Upper lobe of left lung (tissue), 6 donors: Measurements from ENCODE around the gene SVOP. TPM values are rescaled to one million over a fixed set of nuclear protein-coding genes. Genes with fewer than 3 reads are reported as not detected.
A peak's percentile ranks its signal among the peaks of the same experiment; 100 is the strongest.
"Not testable (repeated sequence)": the region's sequence is repeated elsewhere in the genome, so short reads cannot be mapped to it uniquely, and the experiment has no call there.

Experiments
- ATAC-seq, 2 donors: fragments of 200-7000 bp; cut with Tn5 transposase; one replicate each; pipeline ENCODE4 v1.9.1; 2022; ENCODE audit warnings: mild to moderate bottlenecking in 2 of 2, moderate library complexity in 2 of 2; ENCODE audit not compliant: low FRiP score in 2 of 2
- DNase-seq, 2 donors: peaks; one replicate each; pipeline ENCODE4 v3.0.0-alpha.2; 2019 to 2020
- H3K27ac ChIP-seq, 4 donors: fragments of 200-600 bp; sonication (generic); one replicate each; pipeline ENCODE4 v1.5.1; 2016 to 2019
- H3K27me3 ChIP-seq, 4 donors: fragments of 200-600 bp; sonication (generic); one replicate each; pipeline ENCODE4 v1.5.1; 2017 to 2019
- H3K36me3 ChIP-seq, 4 donors: fragments of 200-600 bp; sonication (generic); one replicate each; pipeline ENCODE4 v1.5.1; 2016 to 2019
- H3K4me1 ChIP-seq, 4 donors: fragments of 200-600 bp; sonication (generic); one replicate each; pipeline ENCODE4 v1.5.1; 2018 to 2019
- H3K4me3 ChIP-seq, 4 donors: fragments of 200-600 bp; sonication (generic); one replicate each; pipeline ENCODE4 v1.5.1; 2017 to 2019; ENCODE audit warnings: mild to moderate bottlenecking in 2 of 4, moderate library complexity in 1 of 4
- H3K9me3 ChIP-seq, 4 donors: fragments of 200-600 bp; sonication (generic); one replicate each; pipeline ENCODE4 v1.5.1; 2018 to 2019
- EP300 ChIP-seq, 4 donors: sonication (generic); formaldehyde crosslinking; IDR thresholded peaks; one replicate each; pipeline ENCODE4 v1.5.1; 2017; ENCODE audit warnings: antibody characterized with exemption in 4 of 4, control low read depth in 2 of 4
- POLR2A ChIP-seq, 4 donors: fragments of 450-650 bp; IDR thresholded peaks; one replicate each; pipeline ENCODE4 v1.5.1; 2016 to 2017; ENCODE audit warnings: antibody characterized with exemption in 4 of 4, mild to moderate bottlenecking in 2 of 4
- POLR2AphosphoS5 ChIP-seq, 2 donors: sonication (generic); formaldehyde crosslinking; IDR thresholded peaks; one replicate each; pipeline ENCODE4 v1.5.1; 2017; ENCODE audit warnings: antibody characterized with exemption in 2 of 2
- WGBS, 2 donors: methylation state at CpG; one replicate each; pipeline ENCODE4 v1.1.5; 2017 to 2018; 5-methylcytosine and 5-hydroxymethylcytosine counted together
- total RNA-seq, 6 donors: library from RNA; depleted of rRNA in 4 of 6; stranded (reverse); fragments of >200 nt in 4 of 6; gene quantifications; one replicate each; pipeline versions ENCODE4 v1.1.0 to v1.2.1, GENCODE V29; 2016 to 2021
- TF ChIP-seq, protein P1 (sequence below), 6 experiments: fragments of 450-650 bp in 4 of 6; fragments of 200-600 bp in 2 of 6; sonication (generic) in 2 of 6; IDR thresholded peaks; one replicate each; pipeline ENCODE4 v1.5.1; 2016 to 2019; ENCODE audit warnings: antibody characterized with exemption in 6 of 6
- donor health status: DM: no; HTN: no; CAD: no; lungs with moderate emphysema.
- donor health status: DM: no; HTN: yes; CAD: no; lungs with severe emphysema.

The SVOP gene
- total RNA-seq, 6 donors from 2014 or later: not detected

DNA sequence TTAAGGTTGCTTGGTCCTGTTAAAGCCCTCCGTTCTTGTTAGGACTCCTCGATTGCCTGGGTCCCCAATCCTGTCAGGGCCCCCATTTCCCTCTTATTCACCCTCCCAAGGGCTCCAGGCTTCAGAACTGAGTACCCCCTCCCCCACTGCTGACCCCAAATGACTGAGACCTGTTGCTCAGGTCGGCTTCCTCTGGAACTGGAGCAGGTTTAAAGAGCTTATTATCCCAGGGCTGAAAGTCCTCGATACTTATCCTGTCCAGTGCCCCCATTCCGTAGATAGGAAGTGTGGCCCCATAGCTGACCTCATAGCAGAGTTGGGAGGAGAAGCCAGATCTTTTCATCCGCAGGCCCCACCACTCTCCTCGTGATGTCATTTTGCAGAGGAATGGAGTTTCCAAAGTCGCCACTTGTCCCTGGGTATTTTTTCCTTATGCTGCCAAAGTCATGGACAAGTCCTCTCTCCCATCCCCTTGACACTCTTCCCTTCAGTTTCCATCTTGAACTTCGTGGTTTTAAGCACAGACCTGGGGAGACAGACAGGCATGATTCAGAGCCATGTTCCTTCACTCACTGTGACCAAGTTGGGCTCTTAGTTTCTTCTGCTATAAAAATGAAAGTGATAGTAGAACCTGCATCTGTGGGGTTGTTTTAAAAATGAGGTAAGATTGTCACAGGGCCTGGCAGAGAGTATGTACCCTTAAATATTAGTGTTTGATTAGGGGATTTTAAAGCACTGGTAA is 32.7 kb upstream of the SVOP start:
- 17 to 18% methylated on average over 9 of the region's 9 CpGs for WGBS, 2 donors
- Histone ChIP-seq H3K27me3 (no peaks in the 10 kb centered on the region), H3K4me1 (peaks cover 11 to 23% (median 16%) of the 10 kb centered on the region in 4 donors), H3K9me3 (no peaks in the 10 kb centered on the region), H3K4me3 (peak overlapping the region; percentile 80 to 99 (median 94)), H3K36me3 (peaks cover 0 to 9% (median 7%) of the 10 kb centered on the region in 4 donors), H3K27ac (peak overlapping the region; percentile 83 to 93 (median 91))
- peak in 1 of 4 donors; percentile 37 for TF ChIP-seq POLR2A (IDR thresholded peaks at IDR 0.05)
- TF ChIP-seq, protein P1, sequence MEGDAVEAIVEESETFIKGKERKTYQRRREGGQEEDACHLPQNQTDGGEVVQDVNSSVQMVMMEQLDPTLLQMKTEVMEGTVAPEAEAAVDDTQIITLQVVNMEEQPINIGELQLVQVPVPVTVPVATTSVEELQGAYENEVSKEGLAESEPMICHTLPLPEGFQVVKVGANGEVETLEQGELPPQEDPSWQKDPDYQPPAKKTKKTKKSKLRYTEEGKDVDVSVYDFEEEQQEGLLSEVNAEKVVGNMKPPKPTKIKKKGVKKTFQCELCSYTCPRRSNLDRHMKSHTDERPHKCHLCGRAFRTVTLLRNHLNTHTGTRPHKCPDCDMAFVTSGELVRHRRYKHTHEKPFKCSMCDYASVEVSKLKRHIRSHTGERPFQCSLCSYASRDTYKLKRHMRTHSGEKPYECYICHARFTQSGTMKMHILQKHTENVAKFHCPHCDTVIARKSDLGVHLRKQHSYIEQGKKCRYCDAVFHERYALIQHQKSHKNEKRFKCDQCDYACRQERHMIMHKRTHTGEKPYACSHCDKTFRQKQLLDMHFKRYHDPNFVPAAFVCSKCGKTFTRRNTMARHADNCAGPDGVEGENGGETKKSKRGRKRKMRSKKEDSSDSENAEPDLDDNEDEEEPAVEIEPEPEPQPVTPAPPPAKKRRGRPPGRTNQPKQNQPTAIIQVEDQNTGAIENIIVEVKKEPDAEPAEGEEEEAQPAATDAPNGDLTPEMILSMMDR (IDR thresholded peaks at IDR 0.05): no peak
- TF ChIP-seq POLR2AphosphoS5 (IDR thresholded peaks at IDR 0.05): no peak
- TF ChIP-seq EP300 (IDR thresholded peaks at IDR 0.05): no peak
- ATAC-seq (peak in 1 of 2 donors; percentile 8), DNase-seq (no peak)

DNA sequence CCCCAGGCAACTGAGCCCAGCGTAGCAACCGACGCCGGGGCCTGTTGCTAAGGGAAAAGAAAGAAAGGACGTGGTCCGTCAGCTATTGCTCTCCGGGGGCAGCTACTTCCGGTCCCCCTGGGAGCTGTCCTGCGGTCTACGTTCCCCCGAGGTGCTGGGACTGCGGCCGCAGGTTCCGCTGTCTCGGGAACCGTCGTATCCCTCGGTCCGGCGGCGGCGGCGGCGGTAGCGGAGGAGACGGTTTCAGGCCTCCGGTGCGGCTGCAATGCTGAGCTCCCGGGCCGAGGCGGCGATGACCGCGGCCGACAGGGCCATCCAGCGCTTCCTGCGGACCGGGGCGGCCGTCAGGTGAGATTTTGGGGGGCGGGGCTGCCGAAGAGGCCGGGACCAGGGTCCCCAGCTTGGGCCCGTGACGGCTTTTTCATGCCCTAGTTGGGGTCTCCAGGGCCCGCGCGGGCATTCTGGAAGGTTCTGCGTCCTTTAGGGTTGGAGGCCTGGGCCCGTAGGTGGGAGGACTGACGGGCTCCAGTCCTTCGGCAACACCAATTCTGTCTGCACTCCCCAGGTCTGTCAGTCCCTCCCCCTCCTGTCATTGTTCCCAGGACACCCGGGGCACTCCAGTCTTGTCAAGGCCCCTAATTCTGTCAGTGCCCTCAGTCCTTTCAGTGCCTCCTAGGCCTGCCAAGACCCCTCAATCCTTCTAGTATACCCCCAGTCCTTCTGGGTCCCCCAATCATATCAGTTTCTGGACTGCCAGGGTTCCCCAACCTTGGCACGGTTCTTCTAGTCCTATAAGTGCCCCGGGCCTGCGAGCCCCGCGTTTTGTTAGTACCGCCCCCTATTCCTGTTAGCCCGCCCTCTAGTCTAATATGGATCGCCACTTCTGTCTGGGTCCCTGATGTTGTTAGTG is 31.8 kb upstream of the SVOP start, which contains the start of gene USP30:
Gene USP30, plus strand, starts transcription at position 163 of the 910 bp plus-strand sequence. Its CDS starts 103 bp downstream, at position 266.
- DNase-seq (peak; percentile 87 to 95), ATAC-seq (peak; percentile 96 to 98)
- Histone ChIP-seq H3K36me3 (peaks cover 0 to 3% (median under 1%) of the 10 kb centered on the region in 4 donors), H3K27me3 (no peaks in the 10 kb centered on the region), H3K4me3 (peak within 1 kb of the TSS; percentile 80 to 99 (median 94)), H3K27ac (peak within 1 kb of the TSS; percentile 83 to 93 (median 91)), H3K4me1 (peaks cover 11 to 23% (median 16%) of the 10 kb centered on the region in 4 donors), H3K9me3 (no peaks in the 10 kb centered on the region)
- 1% methylated on average over 23 to 46 of the region's 61 CpGs for WGBS, 2 donors
- TF ChIP-seq EP300 (IDR thresholded peaks at IDR 0.05) (no peak), POLR2AphosphoS5 (IDR thresholded peaks at IDR 0.05) (peak; percentile 61 to 82), POLR2A (IDR thresholded peaks at IDR 0.05) (peak in 3 of 4 donors; percentile 28 to 51 (median 44))
- TF ChIP-seq, protein P1 (IDR thresholded peaks at IDR 0.05): no peak

DNA sequence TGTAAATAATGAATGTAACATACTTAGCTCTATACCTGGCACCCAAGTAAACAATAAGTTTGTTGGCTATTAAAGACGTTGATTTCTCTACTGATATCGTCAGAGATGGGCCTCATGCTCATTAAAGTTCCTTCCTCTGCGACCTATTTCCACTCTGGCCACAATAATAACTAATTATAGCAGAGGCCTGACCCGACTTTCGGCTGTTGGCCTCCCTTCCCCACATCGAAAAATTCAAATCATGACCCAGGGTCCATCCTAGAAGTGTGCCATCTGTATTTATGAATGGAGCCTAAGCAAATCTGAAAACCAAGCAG is 31.2 kb upstream of the SVOP start:
- ATAC-seq (no peak), DNase-seq (no peak)
- no peaks in the 10 kb centered on the region for H3K36me3 ChIP-seq
- H3K4me3 ChIP-seq: peak overlapping the region; percentile 80 to 99 (median 94)
- peak overlapping the region; percentile 83 to 93 (median 91) for H3K27ac ChIP-seq
- no peak for TF ChIP-seq POLR2AphosphoS5 (IDR thresholded peaks at IDR 0.05)
- TF ChIP-seq, protein P1 (IDR thresholded peaks at IDR 0.05): no peak
- H3K4me1 ChIP-seq: peaks cover 11 to 23% (median 16%) of the 10 kb centered on the region in 4 donors
- WGBS, 2 donors: 9 to 10% methylated on average over 6 of the region's 6 CpGs
- H3K27me3 ChIP-seq: no peaks in the 10 kb centered on the region
- H3K9me3 ChIP-seq: no peaks in the 10 kb centered on the region

DNA sequence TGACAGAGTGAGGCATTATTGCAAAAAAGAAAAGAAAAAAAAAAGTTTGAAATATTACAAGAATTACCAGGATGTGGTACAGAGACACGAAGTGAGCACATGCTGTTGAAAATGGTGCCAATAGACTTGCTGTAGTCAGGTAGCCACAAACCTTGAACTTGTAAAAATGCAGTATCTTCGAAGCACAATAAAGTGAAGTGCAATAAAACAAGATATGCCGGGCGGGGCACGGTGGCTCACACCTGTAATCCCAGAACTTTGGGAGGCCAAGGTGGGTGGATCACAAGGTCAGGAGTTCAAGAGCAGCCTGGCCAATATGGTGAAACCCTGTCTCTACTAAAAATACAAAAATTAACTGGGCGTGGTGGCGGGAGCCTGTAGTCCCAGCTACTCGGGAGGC is 28.9 kb upstream of the SVOP start:
- H3K9me3 ChIP-seq, H3K27me3 ChIP-seq, DNase-seq, H3K4me3 ChIP-seq, H3K36me3 ChIP-seq, ATAC-seq: not testable (repeated sequence)
- peak overlapping the region in 1 of 4 donors; percentile 52 for H3K27ac ChIP-seq
- WGBS, 2 donors: 74 to 81% methylated on average over 8 of the region's 8 CpGs
- H3K4me1 ChIP-seq: peaks cover 11 to 23% (median 16%) of the 10 kb centered on the region in 4 donors

DNA sequence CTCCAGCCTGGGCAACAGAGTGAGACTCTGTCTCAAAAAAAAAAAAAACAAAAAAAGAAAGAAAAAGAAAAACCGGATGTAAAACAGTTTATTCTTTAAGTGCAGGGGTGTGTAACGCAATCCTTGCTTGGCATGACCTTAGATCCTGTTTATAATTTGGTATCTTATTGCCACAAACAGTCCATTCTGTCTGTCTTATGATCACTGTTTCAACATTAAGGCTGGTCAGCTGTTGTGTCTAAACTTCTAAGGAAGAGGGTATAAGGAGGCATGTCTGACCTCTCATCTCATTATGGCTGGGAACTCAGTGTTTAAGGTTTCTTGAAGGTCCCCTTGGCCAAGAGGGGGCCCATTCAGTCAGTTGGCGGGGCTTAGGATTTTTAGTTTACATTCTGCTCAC is 27.8 kb upstream of the SVOP start:
- 41 to 62% methylated on average over 3 of the region's 3 CpGs for WGBS, 2 donors
- Histone ChIP-seq H3K27ac (peak overlapping the region in 2 of 4 donors; percentile 4 to 52), H3K4me1 (peaks cover 6 to 13% (median 10%) of the 10 kb centered on the region in 4 donors)
- not testable (repeated sequence) for H3K36me3 ChIP-seq, H3K9me3 ChIP-seq, H3K4me3 ChIP-seq, H3K27me3 ChIP-seq, DNase-seq, ATAC-seq
- TF ChIP-seq EP300 (IDR thresholded peaks at IDR 0.05): peak in 1 of 4 donors; percentile 58
